ENCODE measurements around the gene SLC6A7. TPM values are rescaled to one million over a fixed set of nuclear protein-coding genes. Genes with fewer than 3 reads are reported as not detected.

The SLC6A7 gene
- total RNA-seq, 2 experiments from 2014 or later, result not detected

- Mint-ChIP-seq H3K4me3 (no peak overlapping the region), H3K4me1 (ENCODE audit: low read depth) (no peaks in the 10 kb centered on the region), H3K36me3 (ENCODE audit: low read depth) (no peaks in the 10 kb centered on the region), H3K27me3 (peaks cover 18% of the 10 kb centered on the region), H3K9me3 (no peaks in the 10 kb centered on the region), H3K27ac (no peak overlapping the region)
- CTCF ChIA-PET, result no interaction called here
- DNase-seq, result no peak
- intact Hi-C loops (cut with micrococcal nuclease), result no loop called here
- ATAC-seq, result no peak
- POLR2A ChIA-PET, result no interaction called here
- TF ChIP-seq, protein P1, sequence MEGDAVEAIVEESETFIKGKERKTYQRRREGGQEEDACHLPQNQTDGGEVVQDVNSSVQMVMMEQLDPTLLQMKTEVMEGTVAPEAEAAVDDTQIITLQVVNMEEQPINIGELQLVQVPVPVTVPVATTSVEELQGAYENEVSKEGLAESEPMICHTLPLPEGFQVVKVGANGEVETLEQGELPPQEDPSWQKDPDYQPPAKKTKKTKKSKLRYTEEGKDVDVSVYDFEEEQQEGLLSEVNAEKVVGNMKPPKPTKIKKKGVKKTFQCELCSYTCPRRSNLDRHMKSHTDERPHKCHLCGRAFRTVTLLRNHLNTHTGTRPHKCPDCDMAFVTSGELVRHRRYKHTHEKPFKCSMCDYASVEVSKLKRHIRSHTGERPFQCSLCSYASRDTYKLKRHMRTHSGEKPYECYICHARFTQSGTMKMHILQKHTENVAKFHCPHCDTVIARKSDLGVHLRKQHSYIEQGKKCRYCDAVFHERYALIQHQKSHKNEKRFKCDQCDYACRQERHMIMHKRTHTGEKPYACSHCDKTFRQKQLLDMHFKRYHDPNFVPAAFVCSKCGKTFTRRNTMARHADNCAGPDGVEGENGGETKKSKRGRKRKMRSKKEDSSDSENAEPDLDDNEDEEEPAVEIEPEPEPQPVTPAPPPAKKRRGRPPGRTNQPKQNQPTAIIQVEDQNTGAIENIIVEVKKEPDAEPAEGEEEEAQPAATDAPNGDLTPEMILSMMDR (IDR thresholded peaks at IDR 0.05), result no peak
Measured at GRCh38 chr5:150174285-150174684, 15.6 kb upstream of the SLC6A7 start.

GRCh38 chr5:150175076-150175475 lies 14.8 kb upstream of the SLC6A7 start:
- POLR2A ChIA-PET, result interaction anchor here (0.8 to 1.1 kb wide), 2 partner anchors 10 to 16 kb away, joined by 3 read pairs; no protein-coding TSS in a partner anchor
- Mint-ChIP-seq H3K36me3 (ENCODE audit: low read depth) (no peaks in the 10 kb centered on the region), H3K4me1 (ENCODE audit: low read depth) (no peaks in the 10 kb centered on the region), H3K27me3 (peaks cover 15% of the 10 kb centered on the region), H3K27ac (no peak overlapping the region), H3K9me3 (no peaks in the 10 kb centered on the region), H3K4me3 (no peak overlapping the region)
- TF ChIP-seq, protein P1 (IDR thresholded peaks at IDR 0.05), result no peak
- ATAC-seq (no peak), DNase-seq (no peak)
- intact Hi-C loops (cut with micrococcal nuclease), result no loop called here
- CTCF ChIA-PET, result interaction anchor here (1.7 kb wide), 1 partner anchor 44 kb away, joined by 5 read pairs; no protein-coding TSS in a partner anchor

DNA sequence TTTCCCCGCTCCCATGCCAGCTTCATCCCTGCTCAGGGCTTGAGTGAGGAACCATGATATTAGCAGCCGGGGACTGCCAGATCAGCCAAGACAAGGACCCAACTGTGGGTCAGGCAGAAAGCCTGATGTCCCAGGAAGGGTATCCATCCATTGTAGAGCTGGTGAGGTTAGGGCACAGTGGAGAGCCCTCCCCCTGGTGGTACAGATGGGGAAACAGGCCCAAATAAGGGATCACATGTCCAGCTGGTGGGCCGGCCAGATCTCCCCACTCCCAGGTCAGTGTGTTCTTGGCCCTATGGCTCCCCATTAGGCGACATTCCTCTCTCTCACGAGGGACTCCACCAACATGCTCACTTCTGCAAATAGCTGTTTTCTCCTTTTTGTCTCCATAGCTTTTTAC lies 14.3 kb upstream of the SLC6A7 start:
- no peak overlapping the region for H3K27ac Mint-ChIP-seq
- no peak for DNase-seq
- CTCF ChIA-PET, result interaction anchor here (0.7 to 1.7 kb wide), 4 partner anchors 14 to 43 kb away, joined by 3 to 5 read pairs (median 3); no protein-coding TSS in a partner anchor
- H3K4me1 Mint-ChIP-seq (ENCODE audit: low read depth), result no peaks in the 10 kb centered on the region
- no peaks in the 10 kb centered on the region for H3K9me3 Mint-ChIP-seq
- H3K36me3 Mint-ChIP-seq (ENCODE audit: low read depth), result no peaks in the 10 kb centered on the region
- intact Hi-C loops (cut with micrococcal nuclease), result no loop called here
- POLR2A ChIA-PET, result interaction anchor here (0.8 to 1.1 kb wide), 2 partner anchors 9 to 17 kb away, joined by 3 read pairs; no protein-coding TSS in a partner anchor
- peaks cover 13% of the 10 kb centered on the region for H3K27me3 Mint-ChIP-seq
- no peak for ATAC-seq
- H3K4me3 Mint-ChIP-seq, result no peak overlapping the region
- TF ChIP-seq, protein P1 (IDR thresholded peaks at IDR 0.05), result no peak

GRCh38 chr5:150176745-150177477 lies 13.0 kb upstream of the SLC6A7 start:
- intact Hi-C loops (cut with micrococcal nuclease), result no loop called here
- DNase-seq, result no peak
- ATAC-seq, result no peak
- H3K36me3 Mint-ChIP-seq (ENCODE audit: low read depth), result no peaks in the 10 kb centered on the region
- no peak overlapping the region for H3K4me3 Mint-ChIP-seq
- no peaks in the 10 kb centered on the region for H3K4me1 Mint-ChIP-seq (ENCODE audit: low read depth)
- peaks cover 8% of the 10 kb centered on the region for H3K27me3 Mint-ChIP-seq
- ChIA-PET CTCF (interaction anchor here (1.2 kb wide), 1 partner anchor 15 kb away, joined by 3 read pairs; no protein-coding TSS in a partner anchor), POLR2A (interaction anchor here (0.8 kb wide), 1 partner anchor 90 kb away, joined by 3 read pairs; no protein-coding TSS in a partner anchor)
- no peak overlapping the region for H3K27ac Mint-ChIP-seq
- no peaks in the 10 kb centered on the region for H3K9me3 Mint-ChIP-seq
- TF ChIP-seq, protein P1 (IDR thresholded peaks at IDR 0.05), result no peak

DNA sequence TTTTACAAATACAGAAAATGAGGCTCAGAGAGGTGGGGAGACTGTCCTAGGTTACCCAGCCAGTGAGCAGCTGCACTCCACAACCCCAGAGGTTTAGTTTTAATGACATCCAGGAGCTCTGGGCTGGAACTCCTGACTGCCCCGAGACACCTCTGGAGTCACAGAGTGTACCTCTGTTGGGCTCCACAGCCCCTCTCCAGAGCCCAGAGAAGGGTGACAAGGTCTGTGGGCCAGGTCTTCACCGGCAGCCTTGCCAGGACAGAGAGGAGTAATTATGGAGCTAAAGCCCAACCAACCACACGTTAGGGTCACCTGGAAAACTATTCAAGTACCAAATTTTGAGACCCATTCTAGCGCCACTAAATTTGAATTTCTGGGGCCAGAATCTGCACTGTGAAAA lies 12.1 kb upstream of the SLC6A7 start:
- peaks cover 4% of the 10 kb centered on the region for H3K27me3 Mint-ChIP-seq
- DNase-seq (no peak), ATAC-seq (no peak)
- no peak overlapping the region for H3K27ac Mint-ChIP-seq
- H3K9me3 Mint-ChIP-seq, result no peaks in the 10 kb centered on the region
- ChIA-PET POLR2A (interaction anchor here (0.8 kb wide), 1 partner anchor 90 kb away, joined by 3 read pairs; no protein-coding TSS in a partner anchor), CTCF (no interaction called here)
- H3K4me3 Mint-ChIP-seq, result no peak overlapping the region
- TF ChIP-seq, protein P1 (IDR thresholded peaks at IDR 0.05), result no peak
- H3K36me3 Mint-ChIP-seq (ENCODE audit: low read depth), result no peaks in the 10 kb centered on the region
- intact Hi-C loops (cut with micrococcal nuclease), result no loop called here
- H3K4me1 Mint-ChIP-seq (ENCODE audit: low read depth), result no peaks in the 10 kb centered on the region

Data from activated CD8-positive, alpha-beta T cell treated with anti-CD3 and anti-CD28 coated beads for 36 hours (primary cell).